ENCODE data around the gene SNTB2.
"Not testable (repeated sequence)": the region's sequence is repeated elsewhere in the genome, so short reads cannot be mapped to it uniquely, and the experiment has no call there.

Gene SNTB2

DNA sequence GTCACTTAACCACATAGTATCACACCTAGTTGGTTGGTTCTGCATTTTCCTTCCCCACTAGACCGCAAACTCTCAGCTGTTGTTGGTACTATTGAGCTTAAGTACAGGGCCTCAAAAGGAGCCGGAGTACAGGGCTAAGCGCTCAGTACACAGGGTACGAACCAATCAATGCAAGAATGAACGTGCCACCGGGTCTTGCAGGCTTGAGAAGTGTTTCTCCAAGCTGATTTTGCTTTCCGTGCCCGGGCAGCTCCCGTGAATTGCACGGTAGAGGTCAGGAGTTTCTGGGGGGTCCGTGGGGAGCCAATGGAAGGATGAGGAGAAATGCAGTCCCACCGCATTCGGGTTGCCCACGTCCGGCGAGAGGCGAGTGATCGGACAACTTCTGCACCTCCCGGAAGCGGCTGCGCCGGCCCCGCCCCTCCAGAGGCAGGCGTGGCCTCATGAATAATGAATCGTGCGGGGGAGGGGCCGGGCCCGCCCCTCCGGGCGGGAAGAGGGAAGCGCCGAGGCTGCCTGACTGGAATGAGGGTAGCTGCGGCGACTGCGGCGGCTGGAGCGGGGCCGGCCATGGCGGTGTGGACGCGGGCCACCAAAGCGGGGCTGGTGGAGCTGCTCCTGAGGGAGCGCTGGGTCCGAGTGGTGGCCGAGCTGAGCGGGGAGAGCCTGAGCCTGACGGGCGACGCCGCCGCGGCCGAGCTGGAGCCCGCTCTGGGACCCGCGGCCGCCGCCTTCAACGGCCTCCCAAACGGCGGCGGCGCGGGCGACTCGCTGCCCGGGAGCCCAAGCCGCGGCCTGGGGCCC, at the start of gene SNTB2:
Gene SNTB2, plus strand, starts transcription at position 523 of the 804 bp plus-strand sequence. Its CDS starts 3 bp downstream, at position 526.
- DNase-seq (ENCODE audit: low read depth), result peak; percentile 75

DNA sequence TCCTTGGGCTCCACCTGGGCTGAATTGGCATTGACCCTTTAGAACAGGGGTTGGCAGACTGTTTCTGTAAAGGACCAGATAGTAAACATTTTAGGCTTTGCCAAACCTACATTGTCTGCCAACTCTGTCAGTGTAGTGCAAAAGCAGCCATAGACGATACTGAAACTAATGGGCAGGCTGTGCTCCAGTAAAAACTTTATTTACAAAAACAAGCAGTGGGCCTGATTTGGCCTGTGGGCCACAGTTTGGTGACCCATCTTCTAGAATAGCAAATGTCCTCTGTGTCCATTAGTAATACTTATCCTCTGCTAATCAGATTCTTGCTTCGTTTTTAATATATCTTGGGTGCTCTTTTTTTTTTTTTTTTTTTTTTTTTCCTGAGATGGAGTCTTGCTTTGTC, 48.4 kb upstream of the SNTB2 start:
- DNase-seq (ENCODE audit: low read depth), result no peak

DNA sequence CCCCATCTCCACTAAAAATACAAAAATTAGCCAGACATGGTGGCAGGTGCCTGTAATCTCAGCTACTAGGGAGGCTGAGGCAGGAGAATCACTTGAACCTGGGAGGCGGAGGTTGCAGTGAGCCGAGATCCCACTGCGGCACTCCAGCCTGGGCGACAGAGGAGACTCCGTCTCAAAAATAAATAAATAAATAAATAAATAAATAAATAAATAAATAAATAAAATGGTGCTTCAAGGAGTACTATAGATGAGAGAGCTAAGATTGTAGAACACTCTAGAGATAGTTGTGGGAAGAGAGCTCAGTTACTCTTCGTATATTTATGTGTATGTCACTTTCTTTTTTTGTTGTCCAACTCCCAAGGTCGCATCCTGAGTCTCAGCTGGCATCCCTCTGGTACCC, 47.5 kb upstream of the SNTB2 start:
- not testable (repeated sequence) for DNase-seq (ENCODE audit: low read depth)

DNA sequence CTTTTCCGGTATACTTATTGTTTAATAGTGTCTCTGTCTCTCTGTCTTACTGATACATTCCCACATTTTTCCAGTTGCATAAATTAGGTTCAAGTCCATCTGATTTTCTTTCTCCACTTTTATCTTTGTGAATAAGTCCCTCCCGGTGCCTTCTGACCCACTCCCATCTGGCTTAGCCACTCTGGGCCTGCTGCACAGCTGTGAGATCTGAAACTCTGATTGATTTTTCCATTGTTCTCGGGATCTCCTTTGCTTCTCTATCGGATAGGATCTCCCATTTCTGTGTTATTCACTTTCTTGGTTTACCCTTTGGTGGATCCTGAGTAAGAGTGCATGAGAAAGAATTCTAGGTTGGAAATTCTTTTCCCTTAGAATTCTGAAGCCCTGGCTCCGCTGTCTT, 46.0 kb upstream of the SNTB2 start:
- DNase-seq (ENCODE audit: low read depth), result no peak

DNA sequence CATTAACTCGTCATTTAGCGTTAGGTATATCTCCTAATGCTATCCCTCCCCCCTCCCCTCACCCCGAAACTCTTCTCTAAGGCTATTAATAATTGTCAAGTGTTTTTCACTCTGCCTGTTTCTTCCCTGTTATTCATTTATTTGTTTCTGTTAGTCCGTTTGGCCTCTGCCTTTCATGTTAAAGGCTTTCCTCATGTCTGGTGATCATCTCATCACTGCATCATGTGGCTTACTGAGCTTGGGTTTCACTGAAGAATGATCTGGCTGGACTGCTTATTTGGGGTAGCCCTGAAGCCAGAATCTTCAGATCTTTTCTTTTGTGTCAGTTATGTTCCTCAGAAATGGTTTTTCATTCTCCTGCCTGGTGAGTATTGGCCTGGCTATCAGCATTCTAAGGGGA, 45.0 kb upstream of the SNTB2 start:
- DNase-seq (ENCODE audit: low read depth), result no peak

DNA sequence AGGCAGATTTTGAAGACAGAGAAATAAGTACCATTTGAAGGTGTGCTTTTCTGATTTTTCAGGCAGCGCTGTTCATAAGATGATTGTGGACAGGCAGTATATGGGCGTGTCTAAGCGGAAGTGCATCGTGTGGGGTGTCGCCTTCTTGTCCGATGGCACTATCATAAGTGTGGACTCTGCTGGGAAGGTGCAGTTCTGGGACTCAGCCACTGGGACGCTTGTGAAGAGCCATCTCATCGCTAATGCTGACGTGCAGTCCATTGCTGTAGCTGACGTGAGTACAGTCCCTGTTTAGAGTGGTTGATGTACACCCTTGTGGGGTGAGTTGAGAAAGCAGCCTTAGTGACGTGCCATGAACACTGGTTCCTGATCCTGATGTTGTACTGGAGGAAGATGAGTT, 43.8 kb upstream of the SNTB2 start:
- no peak for DNase-seq (ENCODE audit: low read depth)

DNA sequence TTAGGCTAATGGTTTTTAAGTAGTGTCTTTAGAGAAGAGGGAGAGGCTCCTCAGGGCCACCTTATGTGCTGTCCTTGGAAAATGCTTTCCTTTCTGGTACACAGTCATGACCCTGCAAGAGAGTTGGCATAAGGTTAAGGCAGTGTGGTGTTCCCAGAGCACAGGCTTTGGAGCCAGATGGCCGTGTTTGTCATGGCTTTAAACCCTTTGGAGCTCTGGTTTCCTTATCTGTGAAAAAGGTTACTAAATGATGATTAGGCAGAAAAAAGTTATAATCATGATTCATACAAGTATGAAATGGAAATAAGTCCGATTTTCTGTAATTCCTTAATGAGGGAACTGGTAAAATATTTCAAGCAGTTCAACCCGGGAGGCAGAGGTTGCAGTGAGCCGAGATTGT, 41.3 kb upstream of the SNTB2 start:
- no peak for DNase-seq (ENCODE audit: low read depth)

DNA sequence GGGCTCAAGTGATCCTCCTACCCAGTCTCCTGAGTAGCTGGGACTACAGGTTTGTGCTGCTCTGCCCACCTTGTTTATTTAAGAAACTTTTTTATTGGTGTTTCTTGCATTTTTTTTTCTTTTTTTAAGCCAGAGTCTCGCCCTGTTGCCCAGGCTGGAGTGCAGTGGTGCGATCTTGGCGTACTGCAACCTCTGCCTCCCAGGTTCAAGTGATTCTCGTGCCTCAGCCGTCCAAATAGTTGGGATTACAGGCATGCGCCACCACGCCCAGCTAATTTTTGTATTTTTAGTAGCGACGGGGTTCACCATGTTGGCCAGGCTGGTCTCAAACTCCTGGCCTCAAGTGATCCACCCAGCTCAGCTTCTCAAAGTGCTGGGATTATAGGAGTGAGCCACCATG, 37.3 kb upstream of the SNTB2 start:
- not testable (repeated sequence) for DNase-seq (ENCODE audit: low read depth)

DNA sequence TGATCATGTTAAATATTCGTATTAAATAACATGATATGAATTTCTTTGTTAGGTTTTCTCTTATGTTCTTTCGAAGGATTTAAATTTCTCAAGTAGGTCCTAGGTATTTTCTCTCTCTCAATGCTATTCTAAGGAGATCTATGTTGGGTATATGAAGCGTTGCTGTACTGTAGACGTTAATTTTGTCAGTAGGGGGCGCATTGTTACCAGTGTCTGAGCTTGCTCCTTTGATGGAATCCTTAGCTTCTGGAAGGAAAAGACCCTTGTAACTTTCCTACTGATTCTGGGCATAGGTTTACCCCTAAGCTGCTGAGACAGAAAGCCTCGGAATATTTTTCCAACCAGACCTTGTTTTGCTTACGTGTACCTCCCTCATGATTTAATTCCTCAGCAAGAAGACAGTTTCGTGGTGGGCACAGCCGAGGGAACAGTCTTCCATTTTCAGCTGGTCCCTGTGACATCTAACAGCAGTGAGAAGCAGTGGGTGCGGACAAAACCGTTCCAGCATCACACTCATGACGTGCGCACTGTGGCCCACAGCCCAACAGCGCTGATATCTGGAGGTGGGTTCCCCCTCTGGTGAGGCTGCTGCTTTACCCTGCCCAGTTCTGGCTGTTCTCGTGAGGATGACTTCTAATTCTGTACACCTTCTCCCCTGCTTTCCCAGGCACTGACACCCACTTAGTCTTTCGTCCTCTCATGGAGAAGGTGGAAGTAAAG, 36.7 kb upstream of the SNTB2 start:
- no peak for DNase-seq (ENCODE audit: low read depth)

DNA sequence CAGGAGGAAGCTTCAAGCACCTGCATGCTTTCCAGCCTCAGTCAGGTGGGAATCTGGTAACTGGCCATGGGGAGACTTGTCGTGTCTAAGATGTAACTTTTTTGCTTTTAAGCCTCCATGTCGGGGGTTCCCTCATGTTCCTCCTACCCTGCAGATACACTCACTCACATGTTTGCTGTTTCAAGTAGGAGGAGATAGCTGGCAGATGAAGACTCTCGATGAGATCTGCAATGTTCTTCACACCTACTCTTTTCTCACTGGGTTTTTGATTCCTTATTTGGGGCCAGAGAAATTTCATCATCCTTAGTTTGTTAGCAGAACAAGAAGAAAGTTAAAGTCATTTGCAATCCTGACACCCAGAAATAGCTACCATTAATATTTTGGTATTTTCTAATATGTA, 29.8 kb upstream of the SNTB2 start:
- DNase-seq (ENCODE audit: low read depth), result no peak

DNA sequence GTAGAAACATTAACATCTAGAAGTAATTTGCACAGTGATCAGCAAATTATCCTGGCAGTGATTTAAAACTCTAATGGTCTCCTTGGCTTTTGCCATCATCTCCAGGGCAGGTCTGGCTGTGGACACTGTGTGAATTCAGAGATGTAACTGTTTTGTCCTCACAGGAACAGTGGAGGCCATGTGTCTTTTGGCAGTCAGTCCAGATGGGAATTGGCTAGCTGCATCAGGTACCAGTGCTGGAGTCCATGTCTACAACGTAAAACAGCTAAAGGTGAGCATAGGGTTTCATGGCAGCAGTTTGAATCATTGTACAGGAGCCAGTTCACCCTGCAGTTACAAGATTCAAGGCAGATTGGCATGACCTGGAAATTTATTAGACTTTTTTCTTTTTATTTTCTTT, 26.8 kb upstream of the SNTB2 start:
- no peak for DNase-seq (ENCODE audit: low read depth)

DNA sequence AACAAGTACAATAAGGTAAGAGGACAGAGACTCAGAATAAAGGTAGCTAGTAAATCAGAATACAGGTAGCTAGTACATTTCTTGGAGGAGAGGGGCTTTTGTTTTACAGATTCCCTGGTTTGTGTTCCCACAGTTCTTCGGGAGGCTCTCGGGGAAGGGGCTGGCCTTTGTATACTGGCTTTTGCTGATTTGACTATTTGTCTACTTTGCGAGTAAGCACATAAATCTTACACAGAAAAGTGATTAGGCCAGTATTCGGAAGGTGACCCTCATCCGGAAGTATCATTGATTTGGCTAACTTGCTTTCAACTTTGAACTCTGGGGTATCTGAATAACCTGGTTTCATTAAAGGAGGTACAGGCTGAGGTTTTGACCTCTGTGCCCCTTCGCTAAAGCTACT, 21.4 kb upstream of the SNTB2 start:
- no peak for DNase-seq (ENCODE audit: low read depth)

DNA sequence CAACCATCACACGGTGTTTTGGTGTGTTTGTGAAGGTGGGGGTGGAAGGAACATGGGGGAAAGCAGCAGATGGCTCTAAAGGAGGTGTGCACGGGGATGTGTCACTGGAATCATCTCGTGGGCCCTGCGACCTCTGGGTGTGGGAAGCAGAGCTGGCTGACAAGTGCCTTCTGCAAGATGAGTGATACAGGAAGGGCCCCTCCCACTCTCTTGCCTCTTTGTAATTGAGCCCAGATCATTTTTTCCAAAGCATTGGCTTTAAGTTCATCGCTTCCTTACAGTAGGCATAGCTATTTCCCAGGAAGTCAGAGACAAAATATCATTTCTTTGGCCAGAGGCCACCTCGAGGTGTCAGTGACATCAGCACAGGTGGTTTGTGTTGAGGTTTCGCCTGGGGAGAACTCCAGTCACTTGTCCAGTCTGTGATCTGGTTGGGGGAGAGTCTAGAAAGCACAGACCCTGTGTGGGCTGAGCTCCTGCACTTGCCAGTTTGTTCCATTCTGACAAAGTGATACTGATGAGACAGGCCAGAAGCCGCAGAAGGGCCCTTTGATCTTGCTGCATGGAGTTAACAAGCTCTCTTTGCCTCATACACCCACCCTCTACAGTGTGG, 20.6 kb upstream of the SNTB2 start:
- DNase-seq (ENCODE audit: low read depth), result peak; percentile 58

DNA sequence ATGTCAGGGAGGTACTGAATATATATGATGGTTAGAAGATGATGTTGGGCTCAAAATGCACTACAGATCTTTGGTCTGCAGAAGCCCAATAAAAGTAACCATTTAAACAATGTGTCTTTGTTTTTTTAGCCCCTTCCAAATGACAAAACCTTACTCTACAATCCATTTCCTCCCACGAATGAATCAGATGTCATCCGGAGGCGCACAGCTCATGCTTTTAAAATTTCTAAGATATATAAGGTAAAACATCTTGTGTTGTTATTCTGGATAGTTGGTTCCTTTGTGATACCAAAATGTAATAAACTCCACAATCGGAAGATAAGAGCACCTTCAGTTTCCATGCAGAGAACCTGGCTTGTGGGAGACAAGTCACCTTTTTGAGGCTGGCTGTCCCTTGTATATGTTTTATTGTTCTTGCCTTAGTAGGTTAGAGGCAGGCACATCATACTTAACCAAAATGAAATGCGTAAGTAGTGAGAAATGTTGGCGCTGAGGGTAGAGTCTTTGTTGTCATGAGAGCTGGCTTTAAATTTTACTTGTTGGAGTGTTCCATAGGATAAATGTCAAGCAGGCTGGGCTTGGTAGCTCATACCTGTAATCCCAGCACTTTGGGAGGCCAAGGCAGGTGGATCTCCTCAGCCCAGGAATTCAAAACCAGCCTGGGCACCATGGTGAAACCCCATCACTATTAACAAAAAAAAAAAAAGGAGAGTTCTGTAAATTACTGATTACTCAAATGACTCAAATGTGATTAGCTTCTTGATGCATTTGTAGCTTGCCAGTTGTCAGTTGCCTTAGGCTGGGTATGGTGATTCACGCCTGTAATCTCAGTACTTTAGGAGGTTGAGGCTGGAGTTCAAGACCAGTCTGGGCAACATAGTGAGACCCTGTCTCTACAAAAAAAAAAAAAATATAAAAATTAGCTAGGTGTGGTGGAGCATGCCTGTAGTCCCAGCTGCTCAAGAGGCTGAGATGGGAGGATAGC, 19.7 kb upstream of the SNTB2 start:
- no peak for DNase-seq (ENCODE audit: low read depth)

DNA sequence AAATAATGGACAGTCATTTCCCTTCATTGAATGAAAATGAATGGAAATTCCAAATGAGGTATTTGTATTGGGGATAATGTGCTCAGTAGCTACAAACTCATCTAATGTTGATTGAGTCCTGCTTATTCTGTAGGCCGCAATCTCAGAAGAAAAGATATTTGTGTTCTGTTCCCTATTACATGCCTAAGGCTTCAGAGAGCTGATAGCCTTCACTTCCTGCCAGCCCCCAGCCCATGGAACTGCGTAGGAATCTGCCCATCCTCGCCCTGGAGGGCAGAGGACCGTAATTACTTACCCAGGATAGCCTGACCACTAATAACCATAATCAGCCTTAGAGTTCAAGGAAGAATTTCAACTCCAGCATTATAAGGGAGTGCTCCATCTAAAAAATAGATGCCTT, 17.9 kb upstream of the SNTB2 start:
- no peak for DNase-seq (ENCODE audit: low read depth)

DNA sequence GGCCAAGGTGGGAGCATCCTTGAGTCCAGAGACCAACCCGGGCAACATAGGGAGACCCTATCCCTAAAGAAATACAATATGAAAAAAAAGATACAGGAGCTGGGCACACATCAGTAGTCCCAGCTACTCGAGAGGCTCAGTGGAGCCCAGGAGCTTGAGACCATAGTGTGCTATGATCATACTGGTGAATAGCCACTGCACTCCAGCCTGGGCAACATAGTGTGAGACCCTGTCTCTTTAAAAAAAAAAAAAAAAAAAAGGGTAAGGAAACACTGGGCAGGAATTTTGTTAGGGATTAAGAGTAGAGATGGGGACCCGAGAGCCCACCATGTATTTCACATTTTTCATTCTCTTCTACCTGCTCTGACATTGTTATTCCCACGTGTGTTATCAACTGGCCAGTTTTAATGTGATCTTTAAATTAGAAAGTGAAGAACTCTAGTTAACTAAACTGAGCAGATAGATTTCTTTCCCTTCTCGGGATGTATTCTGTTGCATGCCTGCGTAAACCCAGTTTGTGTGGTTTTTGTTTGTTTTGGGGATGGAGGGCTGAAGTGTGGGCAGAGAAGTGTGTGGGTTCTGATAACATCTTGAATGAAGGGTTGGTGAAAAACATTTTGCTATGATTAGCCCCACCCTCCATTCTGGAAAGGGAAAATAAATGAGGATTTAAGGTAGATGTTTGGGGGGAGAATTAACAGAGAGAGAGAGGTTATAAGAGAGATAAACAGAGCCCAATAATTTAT, 17.2 kb upstream of the SNTB2 start:
- DNase-seq (ENCODE audit: low read depth), result no peak

DNA sequence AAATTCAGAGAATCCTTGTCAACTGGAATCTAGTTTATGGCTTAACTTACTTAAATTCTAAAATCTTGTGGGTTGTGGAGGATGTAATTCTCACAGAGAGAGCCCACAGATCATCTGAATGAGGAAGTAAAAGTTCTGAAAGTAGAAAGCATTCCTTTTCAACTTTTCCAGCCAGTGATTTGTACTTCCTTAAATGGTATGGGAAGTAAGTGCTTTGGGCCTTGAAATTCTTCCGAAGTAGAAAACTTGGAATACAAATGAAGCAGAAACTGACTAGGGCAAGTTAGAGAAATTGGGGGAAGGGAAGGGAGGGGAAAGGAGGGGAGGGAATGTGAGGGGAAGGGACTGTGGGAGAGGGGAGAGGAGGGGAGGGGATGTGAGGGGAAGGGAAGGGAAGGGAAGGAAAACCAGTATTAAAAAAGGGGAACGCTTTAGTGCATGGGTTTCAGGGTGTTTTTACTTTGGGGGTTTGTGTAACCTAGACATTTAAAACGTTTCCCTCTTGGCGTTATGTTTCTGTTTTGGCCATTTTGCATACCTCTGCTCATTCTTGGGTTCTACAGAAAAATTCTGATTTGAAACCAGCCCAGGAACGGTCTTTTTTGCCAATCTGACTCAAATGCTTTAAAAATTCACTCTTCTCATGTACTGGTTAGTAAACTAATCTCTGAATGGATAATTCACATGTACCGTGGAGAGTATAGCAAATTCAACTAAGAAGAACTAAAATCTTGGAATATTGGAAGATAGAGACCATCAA, 15.5 kb upstream of the SNTB2 start:
- DNase-seq (ENCODE audit: low read depth), result no peak

DNA sequence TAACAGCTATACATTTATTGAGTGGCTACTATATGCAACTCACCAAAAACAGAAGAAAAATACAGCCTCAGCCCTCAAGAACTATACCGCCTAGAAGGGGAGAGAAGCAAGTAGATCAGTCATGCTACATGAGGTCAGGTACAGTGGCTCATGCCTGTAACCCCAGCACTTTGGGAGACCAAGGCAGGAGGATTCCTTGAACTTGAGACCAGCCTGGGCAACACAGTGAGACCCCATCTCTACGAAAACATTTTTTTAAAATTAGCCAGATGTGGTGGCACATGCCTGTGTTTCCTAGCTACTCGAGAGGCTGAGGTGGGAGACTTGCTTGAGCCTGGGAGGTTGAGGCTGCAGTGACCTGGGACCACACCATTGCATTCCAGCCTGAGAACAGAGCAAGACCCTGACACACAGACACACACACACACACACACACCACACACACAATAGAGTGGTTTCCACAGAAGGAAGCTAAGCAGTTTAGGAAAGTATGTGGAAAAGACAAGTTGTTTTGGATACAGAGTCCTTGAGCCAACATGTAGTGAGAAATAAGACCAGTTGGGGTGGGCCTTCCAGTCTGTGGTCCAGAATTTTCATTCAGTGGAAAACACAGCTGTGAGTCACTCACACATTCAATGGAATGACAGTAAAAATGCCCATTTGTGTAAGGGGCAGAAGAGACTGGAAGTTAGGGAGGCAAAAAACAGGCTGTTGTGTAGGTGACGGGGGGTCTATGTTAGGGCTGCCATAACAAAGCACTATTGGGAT, 10.7 kb upstream of the SNTB2 start:
- DNase-seq (ENCODE audit: low read depth), result no peak

DNA sequence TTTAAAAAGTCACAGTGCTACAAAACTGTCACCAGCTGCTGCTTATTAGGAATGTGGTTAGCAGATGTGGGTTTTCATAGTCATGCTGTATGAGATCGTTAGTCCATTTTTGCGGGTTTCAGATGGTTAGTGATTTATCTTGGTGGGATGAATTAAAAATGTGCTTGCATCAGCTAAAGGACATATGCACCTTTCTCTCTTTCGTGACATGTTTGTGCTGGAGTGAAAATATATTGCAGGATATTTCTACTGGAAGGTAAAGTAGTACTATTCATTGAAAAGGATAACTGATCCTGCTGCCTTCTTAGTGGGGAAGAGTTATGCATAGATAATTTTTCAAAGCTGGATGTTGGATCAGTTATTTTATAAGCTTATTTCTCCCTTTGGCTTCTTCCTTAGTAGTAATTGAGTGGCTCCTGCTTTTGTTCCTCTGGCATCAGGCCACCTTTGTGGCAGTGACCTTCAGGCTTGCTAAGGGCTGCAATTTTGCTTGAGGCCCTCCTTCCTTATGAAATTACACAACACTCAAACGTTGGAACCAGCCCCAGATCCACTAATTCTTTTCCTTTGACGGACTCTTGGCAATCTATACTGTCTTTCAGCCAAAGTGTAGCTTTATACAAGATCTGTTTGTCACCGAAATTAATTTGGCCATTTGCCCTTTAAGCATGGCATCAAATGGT, 7.5 kb upstream of the SNTB2 start:
- no peak for DNase-seq (ENCODE audit: low read depth)
